HPDE6-E6E7 (cell line): ENCODE data around the gene N4BP2.
"Not testable (repeated sequence)": the region's sequence is repeated elsewhere in the genome, so short reads cannot be mapped to it uniquely, and the experiment has no call there.

ENCODE experiments used
- DNase-seq: peaks from one replicate; pipeline ENCODE4 v3.0.0; 2011; ENCODE audit warnings: missing footprints; ENCODE audit errors: extremely low spot score

Gene N4BP2

DNA sequence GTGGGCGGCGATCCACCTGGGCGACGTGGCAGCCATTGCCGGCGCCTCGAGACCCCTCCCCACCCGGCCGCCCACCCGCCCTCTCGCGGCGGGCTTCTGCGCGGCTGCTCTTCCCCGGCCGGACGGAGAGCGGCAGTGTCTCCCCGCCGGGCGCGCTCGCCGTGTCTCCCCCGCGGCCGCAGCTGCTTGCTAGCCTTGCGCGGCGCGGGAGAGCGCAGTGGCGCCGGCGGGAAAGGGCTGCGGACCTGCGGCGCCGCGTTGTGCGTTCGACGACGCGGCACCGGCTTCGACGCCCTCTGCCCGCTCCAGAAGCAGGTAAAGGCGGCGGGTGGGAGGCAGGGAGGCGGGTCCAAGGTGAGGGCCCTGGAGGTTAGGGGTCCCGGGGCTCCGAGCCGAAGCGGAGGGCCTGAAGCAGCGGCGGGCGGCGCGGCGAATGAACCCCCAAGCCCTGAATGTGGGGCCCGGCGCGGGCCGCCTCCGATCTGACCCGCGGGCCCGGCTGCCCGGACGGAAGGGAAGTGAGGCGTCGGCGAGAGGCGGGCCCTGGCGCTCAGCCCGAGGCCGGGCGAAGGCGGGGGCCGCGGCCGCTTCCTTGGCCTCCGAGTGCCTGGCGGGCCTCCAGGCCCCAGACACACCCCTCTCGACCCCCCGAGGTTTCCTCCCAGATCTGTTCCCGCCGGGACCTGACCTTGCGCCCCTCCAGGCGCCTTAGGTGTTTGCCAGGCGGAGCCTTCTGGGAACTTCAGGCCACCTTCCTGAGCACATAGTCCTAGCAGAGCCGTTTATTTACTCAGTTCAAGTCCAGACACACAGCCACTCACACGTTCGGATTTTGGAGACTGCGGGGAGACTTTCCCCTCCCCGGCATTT is at the start of gene N4BP2:
Gene N4BP2, plus strand, starts transcription at position 135 of the 870 bp plus-strand sequence. CDS start 40,491 bp downstream, outside the sequence.
- peak; percentile 60 for DNase-seq

DNA sequence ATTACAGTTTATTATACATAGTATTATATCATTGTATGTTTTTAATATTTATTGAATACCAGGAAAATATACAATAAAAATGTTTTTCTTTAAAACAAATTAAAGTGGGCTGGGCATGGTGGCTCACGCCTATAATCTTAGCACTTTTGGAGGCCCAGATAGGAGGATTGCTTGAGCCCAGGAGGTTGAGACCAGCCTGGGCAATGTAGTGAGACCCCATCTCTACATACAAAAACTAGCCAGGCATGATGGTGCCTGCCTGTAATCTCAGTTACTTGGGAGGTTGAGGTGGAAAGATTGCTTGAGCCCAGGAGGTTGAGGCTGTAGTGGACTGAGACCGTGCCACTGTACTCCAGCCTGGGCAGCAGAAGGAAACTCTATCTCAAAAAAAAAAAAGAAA is 40.6 kb upstream of the N4BP2 start:
- no peak for DNase-seq

DNA sequence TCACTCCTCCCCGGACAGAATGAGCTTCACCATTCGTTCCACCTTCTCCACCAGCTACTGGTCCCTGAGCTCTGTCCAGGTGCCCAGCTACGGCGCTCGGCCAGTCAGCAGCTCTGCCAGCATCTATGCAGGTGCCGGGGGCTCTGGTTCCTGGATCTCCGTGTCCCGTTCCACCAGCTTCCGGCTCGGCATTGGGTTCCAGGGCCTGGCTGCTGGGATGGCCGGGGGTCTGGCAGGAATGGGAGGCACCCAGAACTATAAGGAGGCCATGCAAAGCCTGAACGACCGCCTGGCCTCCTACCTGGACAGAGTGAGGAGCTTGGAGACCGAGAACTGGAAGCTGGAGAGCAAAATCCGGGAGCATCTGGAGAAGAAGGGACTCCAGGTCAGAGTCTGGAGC is 36.4 kb upstream of the N4BP2 start:
- no peak for DNase-seq

DNA sequence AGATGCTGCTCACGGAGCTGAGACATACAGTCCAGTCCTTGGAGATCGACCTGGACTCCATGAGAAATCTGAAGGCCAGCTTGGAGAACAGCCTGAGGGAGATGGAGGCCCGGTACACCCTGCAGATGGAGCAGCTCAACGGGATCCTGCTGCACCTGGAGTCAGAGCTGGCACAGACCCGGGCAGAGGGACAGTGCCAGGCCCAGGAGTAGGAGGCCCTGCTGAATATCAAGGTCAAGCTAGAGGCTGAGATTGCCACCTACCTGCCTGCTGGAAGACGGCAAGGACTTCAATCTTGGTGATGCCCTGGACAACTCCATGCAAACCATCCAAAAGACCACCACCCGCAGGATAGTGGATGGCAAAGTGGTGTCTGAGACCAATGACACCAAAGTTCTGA is 35.5 kb upstream of the N4BP2 start:
- not testable (repeated sequence) for DNase-seq

DNA sequence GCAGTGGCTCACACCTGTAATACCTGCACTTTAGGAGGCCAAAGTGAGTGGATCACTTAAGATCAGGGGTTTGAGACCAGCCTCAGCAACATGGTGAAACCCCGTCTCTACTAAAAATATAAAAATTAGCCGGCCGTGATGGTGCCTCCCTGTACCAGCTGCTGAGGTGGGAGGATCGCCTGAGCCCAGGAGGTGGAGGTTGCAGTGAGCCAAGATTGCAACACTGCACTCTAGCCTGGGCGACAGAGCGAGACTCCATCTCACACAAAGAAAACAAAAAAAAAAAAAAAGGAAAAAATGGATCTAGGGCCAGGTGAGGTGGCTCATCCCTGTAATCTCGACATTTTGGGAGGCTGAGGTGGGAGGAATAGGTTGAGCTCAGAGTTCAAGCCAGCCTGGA is 32.6 kb upstream of the N4BP2 start:
- not testable (repeated sequence) for DNase-seq

DNA sequence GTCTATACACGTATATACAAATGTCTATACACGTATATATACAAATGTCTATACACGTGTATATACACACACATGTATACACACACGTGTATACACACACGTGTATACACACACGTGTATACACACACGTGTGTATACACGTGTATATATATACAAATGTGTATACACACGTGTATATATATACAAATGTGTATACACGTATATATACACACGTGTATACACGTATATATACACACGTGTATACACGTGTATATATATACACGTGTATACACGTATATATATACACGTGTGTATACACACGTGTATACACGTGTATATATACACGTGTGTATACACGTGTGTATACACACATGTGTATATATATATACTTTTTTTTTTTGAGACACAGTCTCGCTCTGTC is 23.9 kb upstream of the N4BP2 start:
- no peak for DNase-seq

DNA sequence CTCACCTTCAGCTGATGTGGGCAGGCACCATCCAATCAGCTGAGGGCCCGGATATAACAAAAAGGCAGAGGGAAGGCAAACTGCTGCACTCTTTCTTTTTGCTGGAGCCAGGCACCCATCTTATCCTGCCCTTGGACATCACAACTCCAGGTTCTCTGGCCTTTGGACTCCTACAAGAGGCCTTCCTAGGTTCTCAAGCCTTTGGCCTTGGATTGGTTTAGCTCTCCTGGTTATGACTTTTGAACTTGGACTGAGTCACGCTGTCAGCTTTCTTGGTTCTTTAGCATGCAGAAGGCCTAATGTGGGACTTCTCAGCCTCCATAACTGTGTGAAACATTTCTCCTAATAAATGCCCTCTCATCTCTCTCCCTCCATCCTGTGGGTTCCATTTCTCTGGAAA is 23.0 kb upstream of the N4BP2 start:
- no peak for DNase-seq

DNA sequence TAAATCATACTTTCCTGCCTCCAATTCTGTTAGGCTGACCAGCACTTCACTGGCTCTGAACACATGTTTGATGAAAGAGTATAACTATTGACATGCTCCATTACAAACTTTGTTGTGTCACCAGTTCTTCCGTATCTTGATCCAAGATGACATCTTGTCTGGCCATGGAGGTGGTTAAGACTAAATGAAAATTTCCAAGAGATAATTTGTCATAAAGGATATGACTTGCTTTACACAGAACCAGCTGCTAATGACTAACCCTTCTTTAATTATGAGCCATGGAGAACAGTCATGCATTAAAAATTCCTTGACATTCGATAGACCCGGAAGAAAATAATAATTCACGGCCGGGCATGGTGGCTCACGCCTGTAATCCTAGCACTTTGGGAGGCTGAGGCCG is 17.7 kb upstream of the N4BP2 start:
- peak; percentile 63 for DNase-seq

DNA sequence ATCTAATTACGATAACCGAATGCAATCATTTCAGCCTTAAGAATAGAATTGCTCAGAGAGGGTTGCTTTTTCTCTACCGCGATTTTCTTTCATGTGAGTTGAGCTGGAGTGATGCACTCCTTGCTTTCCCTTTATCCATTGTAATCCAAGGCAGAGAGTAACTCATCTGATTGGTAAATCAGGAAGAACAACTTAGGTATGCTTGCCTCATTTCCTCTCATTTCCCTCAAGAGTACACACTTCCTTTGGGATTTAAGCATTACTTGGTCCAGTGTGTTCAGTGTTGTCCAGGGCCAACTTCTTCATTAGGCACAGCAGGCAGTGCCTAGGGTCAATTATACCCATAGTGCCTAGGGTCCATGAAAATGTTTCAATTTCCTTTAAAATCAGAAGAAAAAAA is 15.7 kb upstream of the N4BP2 start:
- no peak for DNase-seq

DNA sequence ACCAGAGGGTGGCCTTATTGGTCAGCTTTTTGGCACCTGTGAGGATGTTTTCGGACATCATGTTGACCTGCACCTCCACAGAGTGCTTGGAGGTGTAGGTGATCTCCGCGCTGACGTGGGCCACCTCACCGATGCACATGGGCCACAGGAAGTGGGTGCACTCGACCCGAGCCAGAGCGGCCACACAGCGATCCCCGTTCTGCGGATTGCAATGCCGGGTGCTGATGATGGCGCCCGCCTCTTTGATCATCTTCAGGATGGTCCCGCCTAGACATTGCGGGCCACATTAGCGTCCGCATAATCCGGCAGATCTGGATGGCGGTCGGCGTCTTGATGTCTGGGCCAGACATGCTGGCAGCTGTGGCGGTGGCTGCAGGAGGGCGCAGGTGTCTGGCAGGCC is 12.9 kb upstream of the N4BP2 start:
- no peak for DNase-seq

DNA sequence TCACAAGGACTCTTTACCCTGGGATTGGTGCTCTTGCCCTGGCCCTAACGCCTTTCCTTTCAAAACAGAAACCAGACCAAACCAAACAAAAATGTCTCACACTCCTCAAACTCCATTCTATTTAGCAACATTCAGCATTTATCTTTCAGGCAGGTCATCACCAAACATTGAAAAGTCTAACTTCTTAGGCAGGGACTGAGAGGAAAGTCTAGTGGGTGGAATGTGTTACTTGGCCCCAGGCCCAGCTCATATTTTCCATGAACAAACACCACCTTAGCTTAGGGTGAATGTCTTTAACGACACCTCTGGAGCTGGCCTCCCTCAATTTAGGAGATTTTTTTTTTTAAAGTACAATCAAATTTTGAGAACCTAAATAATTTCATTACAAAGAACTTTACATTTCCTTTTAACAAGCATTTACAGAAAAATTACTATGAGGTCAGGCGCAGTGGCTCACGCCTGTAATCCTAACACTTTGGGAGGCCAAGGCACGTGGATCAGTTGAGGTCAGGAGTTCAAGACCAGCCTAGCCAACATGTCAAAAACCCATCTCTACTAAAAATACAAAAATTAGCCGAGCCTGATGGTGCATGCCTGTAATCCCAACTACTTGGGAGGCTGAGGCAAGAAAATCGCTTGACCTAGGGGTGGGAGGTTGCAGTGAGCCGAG is 10.2 kb upstream of the N4BP2 start:
- DNase-seq, result no peak

DNA sequence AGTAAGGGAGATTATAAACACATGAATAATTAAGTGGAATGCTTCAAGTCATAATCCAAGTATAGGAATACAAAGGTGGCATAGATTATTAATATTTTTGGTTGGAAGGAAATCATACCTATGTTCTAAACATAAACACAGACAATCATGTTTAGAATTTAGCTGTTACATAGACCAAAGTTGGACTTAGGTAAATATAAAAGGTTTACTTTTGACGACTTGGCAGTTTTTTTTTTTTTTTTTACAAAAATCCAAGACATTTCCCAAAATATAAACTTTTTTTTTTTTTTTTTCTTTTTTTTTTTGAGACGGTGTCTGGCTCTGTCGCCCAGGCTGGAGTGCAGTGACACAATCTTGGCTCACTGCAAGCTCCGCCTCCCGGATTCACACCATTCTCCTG is 3.5 kb upstream of the N4BP2 start:
- DNase-seq, result no peak

DNA sequence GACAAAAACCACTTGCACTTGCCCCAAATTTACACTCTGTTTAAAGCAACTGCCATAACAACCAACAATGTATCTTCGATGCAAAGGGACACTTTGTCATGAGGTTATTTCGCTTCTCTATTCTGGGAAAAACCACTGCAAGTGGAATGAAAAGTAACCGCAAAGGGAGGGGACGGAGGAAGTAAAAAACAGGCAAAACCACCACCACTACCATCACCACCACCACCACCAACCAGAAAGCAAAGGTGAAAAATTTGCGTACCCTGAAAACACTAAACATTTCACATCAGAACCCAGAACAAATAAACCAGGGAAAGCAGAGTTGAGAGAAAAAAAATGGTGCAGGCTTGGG is 1.2 kb upstream of the N4BP2 start:
- no peak for DNase-seq

DNA sequence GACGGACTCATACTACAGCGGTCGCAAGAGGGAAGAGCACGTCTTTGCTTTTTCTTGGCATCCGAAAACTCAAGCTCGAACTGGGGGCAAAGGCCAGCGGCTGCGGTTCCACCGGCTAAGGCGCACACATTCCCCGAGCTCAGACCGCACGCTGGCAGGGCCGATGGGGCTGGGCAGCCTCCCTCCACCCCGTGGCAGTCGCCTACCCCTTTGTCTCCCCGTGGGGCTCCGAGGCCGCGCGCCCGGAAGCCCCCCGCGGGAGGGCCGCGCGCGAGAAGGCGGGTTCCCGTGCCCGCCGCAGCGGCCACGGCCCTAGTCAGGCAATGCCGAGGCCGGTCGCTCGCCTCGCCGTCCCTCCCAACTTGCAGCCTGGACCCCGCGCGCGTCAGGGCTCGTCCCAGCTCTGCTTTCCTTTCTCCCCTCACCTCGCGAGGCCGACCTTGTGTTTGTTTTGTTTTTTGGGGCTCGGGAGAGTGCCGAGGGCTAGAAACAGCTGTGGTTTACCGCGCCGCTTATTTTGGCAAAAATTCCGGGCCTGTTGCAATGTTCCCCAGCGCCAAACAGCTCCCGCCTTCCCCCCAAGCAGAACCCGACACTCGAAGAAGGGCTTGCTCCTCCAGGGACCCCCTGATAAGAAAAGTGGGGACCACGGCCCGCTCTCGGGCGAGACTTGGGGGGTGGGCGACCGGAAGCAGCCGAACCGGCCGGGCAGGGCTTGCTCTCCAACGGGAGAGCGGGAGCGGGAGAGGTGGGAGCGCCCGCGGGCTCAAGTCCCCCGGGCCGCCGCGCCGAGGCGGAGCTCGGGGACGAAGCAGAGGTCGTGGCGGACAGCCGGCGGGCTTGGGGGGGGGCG is 561 bp upstream of the N4BP2 start:
- DNase-seq, result peak; percentile 37

DNA sequence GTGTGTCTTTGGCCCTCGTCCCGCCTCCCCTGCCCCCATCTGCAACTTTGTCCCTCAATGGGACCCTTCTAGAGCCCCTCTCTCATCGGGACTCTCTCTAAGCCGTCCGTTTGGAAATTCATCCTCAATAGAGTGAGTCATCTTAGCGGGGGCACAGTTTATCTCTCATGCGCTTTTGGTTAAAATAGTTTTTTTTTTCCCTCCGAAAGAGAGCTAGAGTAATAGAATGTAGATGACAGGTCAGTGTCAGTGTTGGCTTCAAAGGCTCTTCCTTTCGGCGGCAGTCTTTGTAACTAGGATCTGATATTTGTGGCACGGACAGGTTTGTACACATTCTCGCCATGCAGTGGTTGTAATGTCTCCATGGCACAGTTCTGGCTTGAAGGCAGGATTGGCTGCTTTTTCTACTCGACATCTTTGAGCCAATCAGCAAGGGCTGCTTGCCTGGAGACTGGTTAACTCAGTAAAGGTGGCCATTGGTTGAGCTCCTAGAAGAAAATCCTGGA is 989 bp downstream of the N4BP2 start:
- DNase-seq, result peak; percentile 97

DNA sequence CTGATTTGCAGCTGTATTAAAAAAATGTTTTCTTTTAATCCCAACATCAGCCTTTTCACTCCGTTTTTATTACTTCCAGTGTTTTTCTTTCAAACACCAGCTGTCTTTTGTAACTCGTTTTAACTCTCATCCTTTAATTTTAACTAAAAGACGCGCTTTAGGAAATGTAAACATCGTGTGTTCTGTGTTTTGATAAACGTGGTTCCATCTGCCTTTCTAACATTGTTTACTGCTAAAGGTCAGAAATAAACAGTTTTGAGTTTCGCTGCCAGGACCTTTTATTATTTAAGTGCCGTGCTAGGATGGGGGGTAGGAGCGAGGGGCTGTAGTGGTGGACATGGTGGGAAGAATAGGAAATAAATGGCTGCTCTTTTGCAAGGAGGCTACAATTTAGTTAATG is 1.5 kb downstream of the N4BP2 start:
- DNase-seq, result no peak

DNA sequence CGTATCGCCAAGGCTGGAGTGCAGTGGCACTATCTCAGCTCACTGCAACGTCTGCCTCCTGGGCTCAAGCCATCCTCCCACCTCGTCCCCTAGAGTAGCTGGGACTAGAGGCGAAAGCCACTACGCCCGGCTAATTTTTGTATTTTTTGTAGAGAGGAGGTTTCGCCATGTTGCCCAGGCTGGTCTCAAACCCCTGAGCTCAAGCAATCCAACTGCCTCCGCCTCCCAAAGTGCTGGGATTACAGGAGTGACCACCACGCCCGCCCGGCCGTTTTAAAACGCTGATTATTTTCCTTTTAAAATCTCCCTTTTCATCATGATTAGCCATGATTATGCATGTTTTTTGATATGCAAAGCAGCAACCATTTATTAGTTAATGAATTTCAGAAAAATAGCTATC is 2.2 kb downstream of the N4BP2 start:
- DNase-seq, result no peak

DNA sequence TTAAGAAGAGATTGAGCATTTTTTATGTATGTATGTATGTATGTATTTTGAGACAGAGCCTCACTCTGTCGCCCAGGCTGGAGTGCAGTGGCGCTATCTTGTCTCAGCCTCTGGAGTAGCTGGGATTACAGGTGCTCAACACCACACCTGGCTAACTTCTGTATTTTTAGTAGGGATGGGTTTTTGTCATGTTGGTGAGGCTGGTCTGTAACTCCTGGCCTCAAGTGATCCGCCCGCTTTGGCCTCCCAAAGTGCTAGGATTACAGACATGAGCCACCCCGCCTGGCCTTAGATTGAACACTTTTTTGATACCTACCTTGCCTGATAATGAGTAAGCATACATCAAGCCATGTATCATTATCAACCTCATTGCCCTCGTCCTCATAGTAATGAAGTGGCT is 2.7 kb downstream of the N4BP2 start:
- DNase-seq, result no peak

DNA sequence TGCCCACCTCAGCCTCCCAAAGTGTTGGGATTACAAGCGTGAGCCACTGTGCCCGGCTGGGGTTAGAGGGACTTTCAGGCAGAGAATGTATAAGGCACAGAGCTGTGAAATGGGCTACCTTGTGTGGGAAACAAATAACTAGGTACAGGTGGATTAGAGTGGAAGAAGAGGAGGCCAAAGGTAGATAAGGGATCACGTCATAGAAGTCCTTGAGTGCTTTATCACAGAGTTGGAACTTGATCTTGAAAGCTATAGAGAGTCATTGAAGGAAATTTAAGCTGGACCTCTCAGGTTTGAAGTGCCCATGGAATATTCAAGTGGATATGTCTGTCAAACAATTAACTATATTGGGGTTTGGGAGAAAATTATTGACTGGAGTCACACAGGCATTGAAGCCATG is 8.4 kb downstream of the N4BP2 start:
- no peak for DNase-seq

DNA sequence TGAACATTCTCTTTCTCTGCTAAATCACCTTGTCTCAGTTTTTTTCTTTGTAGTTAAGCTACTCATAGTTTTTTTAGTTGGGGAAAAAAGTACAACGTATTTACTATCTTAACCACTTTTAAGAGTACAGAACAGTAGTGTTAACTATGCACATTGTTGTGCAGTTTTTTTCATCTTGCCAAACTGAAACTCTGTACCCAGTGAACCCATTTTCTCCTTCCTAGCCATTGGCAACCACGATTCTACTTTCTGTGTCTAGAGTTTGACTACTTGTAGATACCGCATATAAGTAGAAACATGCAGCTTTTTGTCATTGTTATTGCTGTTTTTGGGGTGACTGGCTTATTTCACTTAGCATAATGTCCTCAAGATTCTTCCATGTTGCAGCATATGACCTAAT is 10.0 kb downstream of the N4BP2 start:
- DNase-seq, result no peak

DNA sequence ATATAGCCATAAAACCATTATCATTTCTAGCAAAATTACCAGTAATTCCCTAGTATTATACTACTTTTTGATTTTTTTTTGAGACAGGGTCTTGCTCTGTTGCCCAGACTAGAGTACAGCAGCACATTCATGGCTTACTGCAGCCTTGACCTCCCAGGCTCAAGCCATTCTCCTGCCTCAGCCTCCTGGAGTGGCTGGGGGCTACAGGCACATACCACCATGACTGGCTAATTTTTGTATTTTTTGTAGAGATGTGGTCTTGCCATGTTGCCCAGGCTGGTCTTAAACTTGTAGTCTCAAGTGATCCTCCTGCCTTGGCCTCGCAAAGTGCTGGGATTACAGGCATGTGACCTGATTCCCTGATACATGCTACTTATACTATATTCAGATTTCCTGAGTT is 13.7 kb downstream of the N4BP2 start:
- DNase-seq, result no peak

DNA sequence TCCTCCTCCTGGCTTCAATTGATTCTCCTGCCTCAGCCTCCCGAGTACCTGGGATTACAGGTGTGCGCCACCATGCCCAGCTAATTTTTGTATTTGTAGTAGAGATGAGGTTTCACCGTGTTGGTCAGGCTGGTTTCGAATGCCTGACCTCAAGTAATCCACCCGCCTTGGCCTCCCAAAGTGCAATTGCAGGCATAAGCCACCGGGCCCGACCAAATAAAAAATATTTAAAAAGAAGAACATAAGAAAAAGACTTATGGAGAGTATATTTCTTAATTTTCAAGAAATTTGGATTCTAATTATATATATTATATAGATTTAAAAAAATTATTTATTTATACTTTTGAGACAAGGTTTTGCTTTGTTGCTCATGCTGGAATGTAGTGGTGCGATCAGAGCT is 29.8 kb downstream of the N4BP2 start:
- no peak for DNase-seq
